Germinal center (tissue), 1 donor: ENCODE measurements around the gene FLOT1.
"Not testable (repeated sequence)": the region's sequence is repeated elsewhere in the genome, so short reads cannot be mapped to it uniquely, and the experiment has no call there.

Experiments
- DNase-seq: peaks from one replicate; pipeline ENCODE4 v3.0.0; 2012; ENCODE audit warnings: mixed read lengths, low spot score

FLOT1 gene

DNA sequence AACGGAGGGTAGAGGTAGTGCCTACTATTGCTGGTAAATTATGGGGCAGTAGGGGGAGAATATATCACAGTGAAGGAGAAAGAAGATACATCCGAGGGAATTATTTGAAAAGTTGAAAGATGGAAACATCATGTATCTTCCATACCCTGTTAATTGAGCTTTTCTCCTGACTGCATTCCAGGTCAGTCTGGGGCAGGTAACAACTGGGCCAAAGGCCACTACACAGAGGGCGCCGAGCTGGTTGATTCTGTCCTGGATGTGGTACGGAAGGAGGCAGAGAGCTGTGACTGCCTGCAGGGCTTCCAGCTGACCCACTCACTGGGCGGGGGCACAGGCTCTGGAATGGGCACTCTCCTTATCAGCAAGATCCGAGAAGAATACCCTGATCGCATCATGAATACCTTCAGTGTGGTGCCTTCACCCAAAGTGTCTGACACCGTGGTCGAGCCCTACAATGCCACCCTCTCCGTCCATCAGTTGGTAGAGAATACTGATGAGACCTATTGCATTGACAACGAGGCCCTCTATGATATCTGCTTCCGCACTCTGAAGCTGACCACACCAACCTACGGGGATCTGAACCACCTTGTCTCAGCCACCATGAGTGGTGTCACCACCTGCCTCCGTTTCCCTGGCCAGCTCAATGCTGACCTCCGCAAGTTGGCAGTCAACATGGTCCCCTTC, 19.2 kb downstream of the FLOT1 start:
- DNase-seq = not testable (repeated sequence)

DNA sequence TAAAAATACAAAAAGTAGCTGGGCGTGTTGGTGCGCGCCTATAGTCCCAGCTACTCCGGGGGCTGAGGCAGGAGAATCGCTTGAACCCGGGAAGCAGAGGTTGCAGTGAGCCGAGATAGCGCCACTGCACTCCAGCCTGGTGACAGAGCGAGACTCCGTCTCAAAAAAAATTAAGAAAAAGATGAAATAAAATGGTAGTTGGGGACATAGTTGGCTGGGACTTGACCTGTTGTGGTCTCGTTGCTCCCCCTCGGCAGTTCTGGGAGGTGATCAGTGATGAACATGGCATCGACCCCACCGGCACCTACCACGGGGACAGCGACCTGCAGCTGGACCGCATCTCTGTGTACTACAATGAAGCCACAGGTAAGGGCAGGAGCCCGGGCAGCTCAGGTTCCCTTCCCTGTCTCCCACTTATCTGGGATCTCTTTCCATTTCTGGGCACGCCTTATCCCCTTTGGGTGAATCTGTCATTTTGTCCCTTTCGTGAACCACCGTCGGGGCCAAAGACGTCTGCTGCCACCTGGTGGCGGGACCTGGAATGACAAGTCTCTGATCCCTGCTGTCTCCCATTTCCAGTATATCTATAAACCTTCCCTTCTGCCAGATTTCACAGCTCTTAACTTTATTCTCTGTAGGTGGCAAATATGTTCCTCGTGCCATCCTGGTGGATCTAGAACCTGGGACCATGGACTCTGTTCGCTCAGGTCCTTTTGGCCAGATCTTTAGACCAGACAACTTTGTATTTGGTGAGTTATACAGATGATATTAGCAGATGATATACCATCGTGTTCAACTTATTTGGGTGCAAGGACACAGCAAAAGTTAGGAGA, 20.0 kb downstream of the FLOT1 start:
- peak; percentile 77 for DNase-seq

DNA sequence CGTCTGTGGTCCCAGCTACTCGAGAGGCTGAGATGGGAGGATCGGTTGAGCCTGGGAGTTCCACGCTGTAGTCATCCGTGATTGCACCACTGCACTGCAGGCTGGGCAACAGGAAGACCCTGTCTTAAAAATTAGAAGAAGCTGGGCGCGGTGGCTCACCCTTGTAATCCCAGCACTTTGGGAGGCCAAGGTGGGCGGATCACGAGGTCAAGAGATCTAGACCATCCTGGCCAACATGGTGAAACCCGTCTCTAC, 20.5 kb downstream of the FLOT1 start:
- not testable (repeated sequence) for DNase-seq

DNA sequence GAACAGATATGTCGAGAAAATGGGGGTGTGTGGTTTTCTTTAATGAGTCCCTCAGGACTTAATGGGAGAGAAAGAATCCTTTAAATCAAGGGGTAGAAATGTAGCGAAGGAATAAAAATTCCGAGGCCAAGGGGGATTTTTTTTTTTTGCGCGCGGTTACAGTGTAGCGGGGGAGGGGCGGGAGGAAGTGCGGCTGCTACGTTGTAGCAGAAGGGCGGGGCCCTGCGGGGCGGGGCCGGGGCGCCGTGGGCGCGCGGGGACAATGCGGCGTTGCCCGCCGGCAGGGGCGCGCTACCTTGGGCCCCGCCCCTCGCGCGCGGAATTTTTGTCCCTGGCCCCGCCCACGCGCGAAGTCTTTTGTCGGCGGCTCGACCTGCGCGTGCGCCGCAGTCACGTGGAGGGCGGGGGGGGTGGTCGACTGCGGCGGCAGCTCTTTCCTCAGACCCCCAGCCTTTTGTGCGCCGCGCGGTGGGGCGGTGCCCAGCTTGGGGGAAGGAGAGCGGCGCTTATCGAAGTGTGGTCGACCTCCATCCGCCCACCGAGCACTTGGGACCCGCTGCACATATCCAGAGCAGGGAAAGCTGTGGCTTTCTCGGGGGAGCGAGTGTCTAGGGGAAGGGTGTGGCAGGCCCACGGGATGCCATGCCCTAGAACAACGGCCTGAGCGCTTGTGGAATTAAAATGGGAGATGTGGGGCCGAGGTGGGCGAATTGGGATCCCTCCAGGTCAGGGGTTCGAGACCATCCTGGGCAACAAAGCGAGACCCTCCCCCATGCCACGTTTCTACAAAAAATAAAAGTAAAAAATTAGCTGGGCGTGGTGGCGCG, 21.1 kb downstream of the FLOT1 start:
- peak; percentile 92 for DNase-seq

DNA sequence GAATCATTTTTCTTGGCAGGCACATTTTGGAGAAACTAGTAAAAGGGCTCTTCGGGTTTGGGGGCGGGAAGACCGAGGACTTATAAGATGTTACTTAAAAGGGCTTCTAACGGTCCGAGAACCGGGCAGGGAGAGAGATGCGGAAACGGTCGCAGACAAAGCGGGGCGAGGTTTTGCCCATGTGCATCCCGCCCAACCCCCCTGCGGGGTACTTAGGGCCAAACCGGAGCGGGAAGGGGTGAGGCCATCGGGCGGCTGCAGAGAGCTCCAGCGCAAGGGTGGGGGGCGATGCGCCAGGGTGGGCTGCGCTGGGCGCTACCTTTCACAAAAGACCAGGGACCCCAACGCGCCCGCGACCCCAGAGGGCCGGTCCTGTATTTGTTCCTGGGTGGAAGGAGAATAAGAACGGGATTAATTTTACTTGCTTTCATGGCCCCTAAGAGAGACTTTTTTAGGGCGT, 21.7 kb downstream of the FLOT1 start:
- DNase-seq = peak; percentile 64

DNA sequence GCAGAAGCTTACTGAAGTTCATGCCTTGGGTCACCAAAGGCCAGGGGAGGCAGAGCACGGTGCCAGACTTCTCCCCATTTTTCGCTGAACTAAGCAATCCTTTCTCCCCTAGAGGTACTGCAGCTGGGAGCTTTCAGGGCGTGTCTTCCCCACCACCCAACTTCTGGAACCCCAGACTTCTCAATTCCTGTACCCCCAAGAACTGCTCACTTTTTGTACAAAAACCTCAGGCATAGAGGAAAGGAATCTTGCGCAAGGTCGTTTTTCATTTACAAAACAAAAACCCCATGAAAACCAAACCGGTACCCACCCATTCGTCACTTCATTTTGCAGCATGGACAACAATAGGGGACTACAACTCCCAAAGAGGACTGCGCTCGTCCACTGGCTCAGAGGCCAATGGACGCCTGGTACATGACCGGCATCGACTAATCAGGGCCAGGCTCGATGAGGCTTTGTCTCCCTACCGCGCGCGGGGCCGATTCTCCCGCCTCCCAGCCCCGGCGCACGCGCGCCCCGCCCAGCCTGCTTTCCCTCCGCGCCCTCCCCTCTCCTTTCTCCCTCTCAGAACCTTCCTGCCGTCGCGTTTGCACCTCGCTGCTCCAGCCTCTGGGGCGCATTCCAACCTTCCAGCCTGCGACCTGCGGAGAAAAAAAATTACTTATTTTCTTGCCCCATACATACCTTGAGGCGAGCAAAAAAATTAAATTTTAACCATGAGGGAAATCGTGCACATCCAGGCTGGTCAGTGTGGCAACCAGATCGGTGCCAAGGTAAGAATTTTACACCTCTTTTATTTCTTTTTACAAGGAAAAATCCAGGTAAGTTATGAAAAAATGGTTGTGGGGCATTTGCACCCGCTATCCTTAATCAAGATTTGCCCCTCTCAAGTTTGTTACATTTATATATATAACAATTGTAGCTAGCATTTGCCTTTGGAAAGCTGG, 22.4 kb downstream of the FLOT1 start, which contains the start of gene TUBB:
Gene TUBB, plus strand, starts transcription at position 562 of the 947 bp plus-strand sequence. Its CDS starts 155 bp downstream, at position 717.
- peak; percentile 91 for DNase-seq

DNA sequence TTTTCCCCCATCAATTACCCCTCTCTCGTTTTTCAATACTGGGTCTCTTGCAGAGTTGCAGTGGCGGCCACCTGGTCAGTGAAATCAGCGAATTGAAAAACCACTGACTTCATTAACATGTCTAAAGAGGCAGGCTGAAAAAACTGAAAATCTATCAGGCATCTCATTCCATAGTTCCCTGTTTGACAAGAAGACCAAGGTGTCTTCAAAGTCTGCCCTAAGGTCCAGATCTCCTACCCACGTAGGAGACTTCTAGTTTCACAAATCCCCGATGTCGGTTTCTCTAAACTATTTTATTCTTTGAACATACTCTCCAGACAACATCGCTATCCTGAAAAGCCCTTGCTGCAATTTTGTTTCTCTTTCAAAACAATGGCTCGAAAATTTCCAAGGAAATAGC, 23.1 kb downstream of the FLOT1 start:
- no peak for DNase-seq

DNA sequence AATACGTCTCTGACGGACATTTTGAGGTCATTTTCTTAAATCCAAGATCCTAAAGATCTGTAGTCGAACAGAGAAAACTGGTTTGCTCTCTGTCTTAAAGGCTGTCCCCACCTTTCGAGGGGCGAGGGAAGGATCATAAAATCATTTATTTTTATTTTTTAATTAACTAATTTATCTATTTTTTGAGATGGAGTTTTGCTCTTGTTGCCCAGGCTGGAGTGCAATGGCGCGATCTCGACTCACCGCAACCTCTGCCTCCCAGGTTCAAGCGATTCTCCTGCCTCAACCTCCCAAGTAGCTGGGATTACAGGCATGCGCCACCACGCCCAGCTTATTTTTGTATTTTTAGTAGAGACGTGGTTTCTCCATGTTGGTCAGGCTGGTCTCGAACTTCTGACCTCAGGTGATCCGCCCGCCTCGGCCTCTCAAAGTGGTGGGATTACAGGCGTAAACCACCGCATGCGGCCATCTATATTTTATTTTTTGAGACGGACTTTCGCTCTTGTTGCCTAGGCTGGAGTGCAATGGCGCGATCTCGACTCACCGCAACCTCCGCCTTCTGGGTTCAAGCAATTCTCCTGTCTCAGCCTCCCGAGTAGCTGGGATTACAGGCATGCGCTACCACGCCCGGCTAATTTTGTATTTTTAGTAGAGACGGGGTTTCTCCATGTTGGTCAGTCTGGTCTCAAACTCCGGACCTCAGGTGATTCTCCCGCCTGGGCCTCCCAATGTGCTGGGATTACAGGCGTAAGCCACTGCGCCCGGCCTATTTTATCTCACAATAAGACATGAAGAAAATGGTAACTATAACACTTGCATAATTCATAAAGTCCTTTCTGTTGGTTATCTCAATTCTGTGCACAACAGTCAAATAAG, 24.4 kb downstream of the FLOT1 start:
- not testable (repeated sequence) for DNase-seq

DNA sequence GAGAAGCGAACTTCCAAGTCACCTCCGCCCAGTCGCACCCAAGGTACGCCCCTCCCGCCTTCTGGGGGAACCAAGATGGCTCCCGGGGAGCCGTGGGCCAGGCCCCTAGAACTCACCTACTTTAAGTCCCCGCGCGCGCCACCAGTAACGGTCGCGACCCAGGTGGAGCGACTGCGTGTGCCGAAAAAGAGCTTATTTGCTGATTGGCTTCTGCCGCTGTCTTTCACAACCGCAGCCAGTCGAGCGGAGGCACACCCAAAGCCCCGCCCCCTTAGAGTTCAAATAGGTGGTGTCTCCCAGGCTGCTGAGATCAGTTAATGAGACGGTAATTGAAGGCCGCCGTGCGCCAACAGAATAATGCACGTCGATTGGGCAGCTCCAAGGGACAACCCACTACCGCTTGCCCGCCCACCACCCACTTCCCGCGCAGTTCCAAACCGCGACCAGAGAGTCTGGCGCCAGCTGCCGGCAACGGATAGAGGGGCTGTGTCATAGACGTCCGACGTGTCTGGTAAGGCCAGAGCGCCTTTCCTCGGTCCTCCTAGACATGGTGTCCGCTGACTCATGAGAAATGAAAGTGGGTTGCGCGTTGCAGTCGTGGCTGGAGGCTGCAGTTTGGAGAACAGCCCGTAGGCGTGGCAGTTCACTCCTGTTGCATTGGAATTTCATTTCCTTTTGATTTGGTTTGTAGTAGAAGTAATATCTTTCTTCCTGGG, 25.2 kb downstream of the FLOT1 start, which contains the start of gene MDC1:
Gene MDC1, minus strand, starts transcription at position 153 of the 716 bp plus-strand sequence. CDS start 2,106 bp downstream, outside the sequence.
- peak; percentile 96 for DNase-seq

DNA sequence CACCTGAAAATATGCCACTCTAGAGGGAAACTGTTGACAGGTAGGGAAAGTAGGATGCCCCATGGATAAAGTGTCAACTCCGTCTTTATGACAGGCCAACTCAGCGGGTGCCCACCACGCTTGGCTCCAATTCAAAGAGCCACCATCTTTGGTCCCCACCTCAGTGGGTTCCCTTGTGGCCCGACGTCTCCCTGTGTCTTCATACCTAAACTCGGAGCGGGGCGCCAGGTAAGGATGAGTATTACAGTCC, 25.7 kb downstream of the FLOT1 start:
- no peak for DNase-seq

DNA sequence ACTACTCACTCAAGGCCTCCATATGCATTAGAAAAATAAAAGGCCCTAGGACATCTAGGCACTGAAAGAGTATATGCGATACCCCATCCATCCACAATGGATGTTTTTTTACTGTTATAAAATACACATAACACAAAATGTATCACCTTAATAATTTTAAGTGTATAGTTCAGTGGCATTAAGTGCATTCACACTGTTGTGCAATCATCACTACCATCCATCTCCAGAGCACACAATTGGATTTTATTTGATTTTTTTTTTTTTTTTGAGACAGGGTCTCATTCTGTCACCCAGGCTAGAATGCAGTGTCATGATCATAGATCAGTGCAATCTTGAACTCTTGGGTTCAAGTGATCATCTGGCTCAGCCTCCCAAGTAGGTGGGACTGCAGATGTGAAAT, 28.2 kb downstream of the FLOT1 start:
- DNase-seq = no peak

DNA sequence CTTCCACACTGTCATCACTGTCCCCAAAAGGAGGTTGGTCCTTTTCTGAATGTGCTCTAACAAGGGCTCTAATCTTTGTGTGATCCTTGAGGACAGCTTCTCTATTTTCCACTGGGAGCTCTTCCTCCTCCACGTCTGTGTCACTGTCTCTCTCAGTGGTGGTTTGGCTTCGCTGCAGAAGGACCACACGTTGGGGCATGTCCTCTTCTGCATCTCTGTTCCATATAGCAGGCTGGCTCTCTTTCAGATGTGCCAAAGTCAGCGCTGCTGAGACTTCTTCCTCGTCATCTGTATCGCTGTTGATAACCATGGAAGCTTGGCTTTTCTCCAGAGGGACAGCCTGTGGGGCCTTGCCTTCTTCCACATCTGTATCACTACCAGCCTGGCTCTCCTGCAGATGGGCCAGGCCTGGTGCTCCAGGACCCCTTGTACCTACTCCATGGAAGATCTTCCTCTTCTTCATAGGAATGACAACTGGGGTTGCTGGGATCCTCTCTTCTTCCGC, 30.0 kb downstream of the FLOT1 start:
- no peak for DNase-seq

DNA sequence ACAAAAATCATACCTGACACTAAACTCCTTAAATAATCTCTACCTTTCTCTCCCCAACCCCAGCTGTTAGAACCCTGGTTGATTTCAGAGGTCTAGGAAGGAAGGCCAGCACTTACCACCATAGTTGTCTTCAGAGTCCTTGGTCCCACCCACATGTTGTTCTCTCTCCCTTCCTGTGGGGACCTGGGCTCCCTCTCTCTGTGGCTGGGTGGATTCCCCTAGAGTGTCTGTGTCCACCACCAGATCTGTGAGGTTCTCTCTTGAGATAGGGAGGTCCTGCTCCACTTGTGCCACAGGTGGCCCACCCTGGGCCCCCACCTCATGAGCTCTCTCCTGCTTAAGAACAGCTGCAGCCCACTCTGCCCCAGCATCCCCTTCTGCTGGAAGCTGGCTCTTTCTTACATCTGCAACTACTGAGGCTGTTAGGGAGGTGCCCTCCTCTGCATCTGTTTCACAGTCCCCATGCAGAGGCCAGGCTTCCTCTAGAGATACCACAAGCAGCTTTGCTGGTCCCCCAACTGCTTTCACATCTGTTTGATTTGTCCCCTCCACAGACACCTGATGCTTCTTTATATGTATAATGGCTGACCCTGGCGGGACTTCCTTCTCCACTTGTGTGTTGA, 30.6 kb downstream of the FLOT1 start:
- DNase-seq = no peak

DNA sequence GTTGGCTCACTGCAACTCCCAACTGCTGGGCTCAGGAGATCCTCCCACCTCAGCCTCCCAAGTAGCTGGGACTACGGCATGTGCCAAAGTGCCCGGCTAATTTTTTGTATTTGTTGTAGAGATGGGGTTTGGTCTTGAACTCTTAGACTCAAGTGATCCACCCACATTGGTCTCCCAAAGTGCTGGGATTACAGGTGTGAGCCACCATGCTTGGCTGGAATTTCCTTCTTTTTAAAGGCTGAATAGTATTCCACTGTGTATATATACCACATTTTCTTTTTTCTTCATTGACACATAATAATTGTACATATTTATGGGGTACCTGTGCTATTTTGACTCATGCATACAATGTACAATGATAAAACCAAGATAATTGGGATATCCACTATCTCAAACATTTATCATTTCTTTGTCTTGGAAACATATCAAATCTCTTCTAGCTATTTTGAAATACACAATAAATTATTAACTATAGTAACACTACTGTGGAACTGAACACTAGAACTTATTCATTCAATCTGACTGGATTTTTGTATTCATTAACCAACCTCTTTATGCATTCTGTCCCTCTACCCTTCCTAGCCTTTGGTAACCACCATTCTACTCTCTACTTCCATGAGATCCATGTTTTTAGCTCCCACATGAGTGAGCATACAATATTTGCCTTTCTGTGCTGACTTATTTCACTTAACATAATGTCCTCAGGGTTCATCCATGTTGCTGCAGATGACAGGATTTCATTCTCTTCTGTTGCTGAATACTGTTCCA, 33.2 kb downstream of the FLOT1 start:
- no peak for DNase-seq

DNA sequence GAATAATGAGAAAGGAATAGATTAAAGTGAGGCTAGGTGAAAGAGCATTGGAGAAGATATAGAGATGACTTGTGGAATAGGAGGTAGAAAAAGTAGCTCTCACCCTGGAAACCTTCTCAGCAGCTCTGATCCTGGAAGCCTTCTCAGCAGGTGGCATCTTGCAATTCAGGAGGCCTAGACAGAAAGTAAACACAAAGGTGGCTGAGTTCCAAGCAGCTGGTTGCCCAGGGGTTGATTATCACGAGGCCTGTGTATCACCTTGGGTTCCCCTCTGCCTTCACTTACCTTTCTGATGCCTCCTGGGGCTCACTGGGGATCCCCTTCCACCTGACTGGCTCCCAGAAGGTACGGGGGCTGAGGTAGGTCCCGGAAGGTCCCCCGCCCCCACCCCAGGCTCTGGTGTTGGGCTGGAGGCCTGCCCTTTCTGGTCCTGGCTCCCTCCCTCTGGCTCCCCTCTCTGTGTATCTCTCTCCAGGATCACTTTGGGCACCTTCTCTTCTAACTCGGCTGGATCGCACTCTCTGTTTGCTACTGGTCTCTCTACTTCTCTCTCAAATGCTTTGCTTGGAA, 35.1 kb downstream of the FLOT1 start:
- no peak for DNase-seq

DNA sequence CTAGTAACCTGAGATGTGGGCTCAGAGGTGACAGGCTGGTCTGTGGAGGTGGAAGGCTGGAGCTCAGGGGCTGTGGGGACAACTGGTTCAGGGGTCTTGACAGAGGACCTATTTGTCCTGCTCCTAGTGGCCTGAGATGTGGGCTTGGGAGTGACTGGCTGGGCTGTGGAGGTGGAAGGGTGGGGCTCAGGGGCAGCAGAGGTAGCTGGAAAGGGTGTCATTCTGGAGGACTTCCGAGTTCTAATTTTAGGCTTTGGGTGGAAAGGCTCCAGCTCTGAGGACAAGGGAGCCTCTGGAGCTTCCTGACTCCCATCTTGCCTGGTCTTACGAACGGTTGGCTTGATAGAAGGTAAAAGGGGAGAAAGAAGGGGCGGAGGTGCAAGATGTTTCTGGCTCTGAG, 36.9 kb downstream of the FLOT1 start:
- no peak for DNase-seq

DNA sequence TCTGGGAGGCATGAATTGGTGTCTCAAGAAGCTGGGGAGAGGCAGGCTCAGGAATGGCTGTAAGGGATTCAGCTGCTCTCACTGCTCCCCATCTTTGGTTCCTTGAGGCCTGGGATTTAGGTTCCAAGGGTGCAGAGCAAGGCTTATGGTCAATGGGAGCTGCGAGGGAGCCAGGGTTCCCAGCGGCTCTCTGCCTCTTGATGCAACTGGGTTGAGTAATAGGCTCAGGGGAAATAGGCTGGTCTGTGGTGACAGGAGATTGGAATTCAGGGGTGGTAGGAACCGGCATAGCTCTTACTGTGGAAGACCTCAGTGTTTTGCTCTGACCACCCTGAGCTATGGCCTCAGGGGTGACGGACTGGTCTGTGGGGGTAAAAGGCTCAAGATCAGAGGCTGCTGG, 38.7 kb downstream of the FLOT1 start:
- no peak for DNase-seq

DNA sequence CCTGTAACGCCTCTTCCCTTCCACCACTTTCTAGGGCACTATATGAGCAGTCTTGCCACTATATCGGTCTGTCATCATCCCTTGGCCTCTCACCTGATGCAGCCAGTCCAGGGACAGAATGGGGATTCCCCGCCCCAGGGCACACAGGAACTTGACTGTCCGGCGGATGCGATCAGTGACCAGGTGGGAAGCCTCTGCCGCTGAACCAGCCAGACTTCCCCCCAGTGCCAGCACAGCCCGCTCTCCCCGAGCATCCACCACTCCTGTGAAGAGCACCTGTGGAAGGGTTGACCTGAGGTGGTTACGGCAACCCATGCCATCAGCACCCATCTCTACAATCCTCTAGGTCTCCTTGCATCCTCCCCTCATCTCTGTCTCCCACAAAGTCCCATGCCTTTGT, 39.5 kb downstream of the FLOT1 start:
- DNase-seq = no peak
